NCI-H345 (cell line): ENCODE data around the gene DGKH.

Experiments used
- DNase-seq: peaks from one replicate; lab custom pipeline; 2025; lab: John Stamatoyannopoulos, UW

Gene DGKH

GRCh38 chr13:42275506-42275905 lies 227.1 kb downstream of the DGKH start:
- DNase-seq = no peak

- DNase-seq = no peak
Observed at GRCh38 chr13:42276683-42277082, 228.2 kb downstream of the DGKH start.

- no peak for DNase-seq
Observed at GRCh38 chr13:42277618-42278276, 229.3 kb downstream of the DGKH start.

GRCh38 chr13:42279080-42279479 lies 230.6 kb downstream of the DGKH start:
- no peak for DNase-seq

- no peak for DNase-seq
Observed at GRCh38 chr13:42279986-42280385, 231.5 kb downstream of the DGKH start.

GRCh38 chr13:42280537-42280936 lies 232.1 kb downstream of the DGKH start:
- DNase-seq = no peak

- peak; percentile 29 for DNase-seq
Observed at GRCh38 chr13:42283574-42283973, 235.1 kb downstream of the DGKH start.

- no peak for DNase-seq
Observed at GRCh38 chr13:42284068-42284467, 235.6 kb downstream of the DGKH start.
